ENCODE results near the gene GADL1. TPM values are rescaled to one million over a fixed set of nuclear protein-coding genes. Genes with fewer than 3 reads are reported as not detected.
A peak's percentile ranks its signal among the peaks of the same experiment; 100 is the strongest.

The GADL1 gene
- total RNA-seq, 1 donor from 2014 or later, result 25.1 TPM

GRCh38 chr3:30919564-30919963 is 25.1 kb upstream of the GADL1 start:
- peaks cover 0 to 12% (median 7%) of the 10 kb centered on the region in 3 donors for H3K4me1 ChIP-seq (ENCODE audit: control insufficient read depth in 3 of 3, insufficient read depth in 3 of 3, low read length in 3 of 3)
- H3K36me3 ChIP-seq (ENCODE audit: control insufficient read depth in 3 of 3, insufficient read depth in 3 of 3, low read length in 3 of 3), result no peaks in the 10 kb centered on the region
- H3K4me3 ChIP-seq (ENCODE audit: low read length in 3 of 3), result no peak overlapping the region
- H3K9ac ChIP-seq (ENCODE audit: low read depth in 1 of 3, low read length in 3 of 3), result no peak overlapping the region
- no peaks in the 10 kb centered on the region for H3K27me3 ChIP-seq (ENCODE audit: control insufficient read depth in 3 of 3, insufficient read depth in 3 of 3, low read length in 3 of 3)
- H3K9me3 ChIP-seq (ENCODE audit: control insufficient read depth in 3 of 3, low read length in 3 of 3), result peaks cover 0 to 4% (median 0%) of the 10 kb centered on the region in 3 donors
- no peak overlapping the region for H3K27ac ChIP-seq (ENCODE audit: low read depth, low read length)

DNA sequence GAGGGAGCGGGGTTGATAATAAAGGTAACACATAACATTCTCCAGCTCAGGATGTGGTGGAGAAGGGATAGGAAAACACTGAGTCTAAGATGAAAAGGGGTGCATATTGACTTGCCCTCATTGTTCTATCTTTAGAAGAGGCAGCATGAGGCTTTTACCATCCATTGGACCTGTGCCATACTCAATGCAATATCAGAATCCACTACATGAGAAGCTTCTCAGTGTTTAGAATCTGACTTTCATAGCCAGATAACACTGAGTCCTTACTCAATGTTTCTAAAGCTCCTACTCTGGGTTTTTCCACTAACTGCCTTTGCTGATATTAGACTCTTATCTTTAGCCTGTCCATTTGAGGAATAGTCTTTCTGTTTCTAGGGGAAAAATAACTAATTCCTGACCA is 24.3 kb upstream of the GADL1 start:
- Histone ChIP-seq H3K9me3 (ENCODE audit: control insufficient read depth in 3 of 3, low read length in 3 of 3) (peaks cover 0 to 4% (median 0%) of the 10 kb centered on the region in 3 donors), H3K36me3 (ENCODE audit: control insufficient read depth in 3 of 3, insufficient read depth in 3 of 3, low read length in 3 of 3) (no peaks in the 10 kb centered on the region), H3K9ac (ENCODE audit: low read depth in 1 of 3, low read length in 3 of 3) (no peak overlapping the region), H3K27ac (ENCODE audit: low read depth, low read length) (no peak overlapping the region), H3K4me3 (ENCODE audit: low read length in 3 of 3) (no peak overlapping the region), H3K4me1 (ENCODE audit: control insufficient read depth in 3 of 3, insufficient read depth in 3 of 3, low read length in 3 of 3) (peaks cover 0 to 12% (median 7%) of the 10 kb centered on the region in 3 donors), H3K27me3 (ENCODE audit: control insufficient read depth in 3 of 3, insufficient read depth in 3 of 3, low read length in 3 of 3) (no peaks in the 10 kb centered on the region)

DNA sequence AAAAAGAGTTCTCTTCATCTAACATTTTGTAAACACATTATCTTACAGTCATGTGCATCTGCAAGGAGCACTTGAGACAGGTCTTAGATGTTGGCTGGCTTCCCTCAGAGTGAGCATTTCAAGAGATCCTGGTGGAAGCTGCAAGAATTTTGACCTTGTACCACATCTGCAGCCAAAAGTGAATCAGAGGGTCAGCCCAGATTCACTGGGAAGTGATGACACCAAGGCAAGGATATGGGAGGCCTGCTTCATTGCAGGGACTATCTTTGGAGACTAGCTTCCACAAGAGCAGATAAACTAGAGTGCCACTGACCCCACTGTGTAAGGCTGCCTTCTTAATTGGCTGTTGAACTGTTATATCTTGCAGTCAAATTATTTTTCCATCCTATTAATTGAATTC is 21.3 kb upstream of the GADL1 start:
- Histone ChIP-seq H3K27ac (ENCODE audit: low read depth, low read length) (no peak overlapping the region), H3K36me3 (ENCODE audit: control insufficient read depth in 3 of 3, insufficient read depth in 3 of 3, low read length in 3 of 3) (no peaks in the 10 kb centered on the region), H3K27me3 (ENCODE audit: control insufficient read depth in 3 of 3, insufficient read depth in 3 of 3, low read length in 3 of 3) (no peaks in the 10 kb centered on the region), H3K4me1 (ENCODE audit: control insufficient read depth in 3 of 3, insufficient read depth in 3 of 3, low read length in 3 of 3) (peaks cover 0 to 8% (median 7%) of the 10 kb centered on the region in 3 donors), H3K9ac (ENCODE audit: low read depth in 1 of 3, low read length in 3 of 3) (no peak overlapping the region), H3K4me3 (ENCODE audit: low read length in 3 of 3) (no peak overlapping the region), H3K9me3 (ENCODE audit: control insufficient read depth in 3 of 3, low read length in 3 of 3) (peaks cover 0 to 1% (median 0%) of the 10 kb centered on the region in 3 donors)

- Histone ChIP-seq H3K36me3 (ENCODE audit: control insufficient read depth in 3 of 3, insufficient read depth in 3 of 3, low read length in 3 of 3) (no peaks in the 10 kb centered on the region), H3K4me1 (ENCODE audit: control insufficient read depth in 3 of 3, insufficient read depth in 3 of 3, low read length in 3 of 3) (peaks cover 0 to 7% (median 6%) of the 10 kb centered on the region in 3 donors), H3K27ac (ENCODE audit: low read depth, low read length) (no peak overlapping the region), H3K27me3 (ENCODE audit: control insufficient read depth in 3 of 3, insufficient read depth in 3 of 3, low read length in 3 of 3) (no peaks in the 10 kb centered on the region), H3K9me3 (ENCODE audit: control insufficient read depth in 3 of 3, low read length in 3 of 3) (no peaks in the 10 kb centered on the region), H3K4me3 (ENCODE audit: low read length in 3 of 3) (no peak overlapping the region), H3K9ac (ENCODE audit: low read depth in 1 of 3, low read length in 3 of 3) (no peak overlapping the region)
Measured at GRCh38 chr3:30914696-30915095, 20.2 kb upstream of the GADL1 start.

DNA sequence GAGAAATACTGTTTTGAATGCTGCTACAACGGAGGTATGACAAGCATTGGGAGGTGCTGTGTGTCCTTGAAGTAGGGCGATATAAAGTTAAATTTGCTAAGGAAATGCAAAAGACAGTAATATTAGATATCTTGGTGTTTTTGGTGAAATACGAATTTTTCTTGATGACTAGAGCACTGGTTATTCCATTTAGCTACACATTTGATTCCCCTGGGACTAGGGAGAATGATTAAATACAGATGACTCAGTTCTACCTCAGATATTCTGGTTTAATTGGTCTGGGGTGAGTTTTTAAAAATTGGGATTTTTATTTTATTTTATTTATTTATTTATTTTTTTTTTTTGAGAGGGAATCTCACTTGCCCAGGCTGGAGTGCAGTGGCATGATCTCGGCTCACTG is 18.7 kb upstream of the GADL1 start:
- Histone ChIP-seq H3K36me3 (ENCODE audit: control insufficient read depth in 3 of 3, insufficient read depth in 3 of 3, low read length in 3 of 3) (no peaks in the 10 kb centered on the region), H3K27ac (ENCODE audit: low read depth, low read length) (no peak overlapping the region), H3K9ac (ENCODE audit: low read depth in 1 of 3, low read length in 3 of 3) (no peak overlapping the region), H3K27me3 (ENCODE audit: control insufficient read depth in 3 of 3, insufficient read depth in 3 of 3, low read length in 3 of 3) (no peaks in the 10 kb centered on the region), H3K9me3 (ENCODE audit: control insufficient read depth in 3 of 3, low read length in 3 of 3) (no peaks in the 10 kb centered on the region), H3K4me3 (ENCODE audit: low read length in 3 of 3) (no peak overlapping the region), H3K4me1 (ENCODE audit: control insufficient read depth in 3 of 3, insufficient read depth in 3 of 3, low read length in 3 of 3) (no peaks in the 10 kb centered on the region)

DNA sequence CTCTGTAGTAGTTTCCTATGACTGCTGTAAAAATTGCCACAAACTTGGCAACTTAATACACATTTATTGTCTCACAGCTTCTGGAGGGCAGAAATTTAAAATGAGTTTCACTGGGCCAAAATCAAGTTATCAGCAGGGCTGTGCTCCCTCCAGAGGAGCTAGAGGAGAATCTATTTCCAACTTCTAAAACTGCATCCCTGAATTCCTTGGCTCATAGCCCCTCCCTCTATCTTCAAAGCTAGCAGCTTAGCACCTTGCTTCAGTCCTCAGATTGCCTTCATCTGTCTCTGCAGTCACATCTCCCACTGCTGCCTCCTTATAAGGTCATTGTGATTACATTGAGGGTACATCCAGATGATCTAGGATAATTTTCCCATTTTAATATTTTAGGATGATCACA is 17.8 kb upstream of the GADL1 start:
- no peaks in the 10 kb centered on the region for H3K27me3 ChIP-seq (ENCODE audit: control insufficient read depth in 3 of 3, insufficient read depth in 3 of 3, low read length in 3 of 3)
- H3K4me3 ChIP-seq (ENCODE audit: low read length in 3 of 3), result no peak overlapping the region

DNA sequence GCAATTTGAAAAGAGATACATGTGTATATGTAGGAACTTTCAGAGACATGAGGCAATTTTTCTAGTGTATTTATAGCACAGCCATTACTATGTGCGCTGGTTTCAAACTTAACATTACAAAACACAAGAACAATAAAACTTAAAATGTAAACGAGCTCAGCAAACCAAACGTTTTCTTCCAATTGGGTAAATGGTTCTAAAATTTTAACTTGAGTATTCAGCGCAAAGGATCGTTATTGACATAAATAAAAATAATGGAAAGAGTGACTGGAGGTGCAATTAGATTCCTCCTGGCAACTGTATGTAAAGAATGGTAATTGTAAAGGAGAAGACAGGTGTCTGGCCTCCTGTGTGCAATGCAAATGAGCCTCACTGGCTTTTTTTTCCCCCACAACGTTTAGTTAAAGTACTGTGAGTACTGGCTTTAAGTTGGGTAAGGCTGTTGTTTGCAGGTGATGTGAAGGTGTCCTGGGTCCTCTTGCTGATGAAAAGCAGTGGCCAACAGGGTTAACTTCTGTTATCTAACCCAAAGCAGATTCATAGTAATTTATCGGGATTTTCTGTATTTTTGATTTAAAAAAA is 14.1 kb upstream of the GADL1 start:
- H3K9me3 ChIP-seq (ENCODE audit: control insufficient read depth in 3 of 3, low read length in 3 of 3), result no peaks in the 10 kb centered on the region
- H3K4me1 ChIP-seq (ENCODE audit: control insufficient read depth in 3 of 3, insufficient read depth in 3 of 3, low read length in 3 of 3), result peaks cover 0 to 3% (median 0%) of the 10 kb centered on the region in 3 donors
- H3K27ac ChIP-seq (ENCODE audit: low read depth, low read length), result no peak overlapping the region
- no peaks in the 10 kb centered on the region for H3K27me3 ChIP-seq (ENCODE audit: control insufficient read depth in 3 of 3, insufficient read depth in 3 of 3, low read length in 3 of 3)
- H3K36me3 ChIP-seq (ENCODE audit: control insufficient read depth in 3 of 3, insufficient read depth in 3 of 3, low read length in 3 of 3), result no peaks in the 10 kb centered on the region
- H3K4me3 ChIP-seq (ENCODE audit: low read length in 3 of 3), result no peak overlapping the region
- H3K9ac ChIP-seq (ENCODE audit: low read depth in 1 of 3, low read length in 3 of 3), result no peak overlapping the region

More for the DNA sequence above, 17.8 kb upstream of the GADL1 start:
- Histone ChIP-seq H3K9me3 (ENCODE audit: control insufficient read depth in 3 of 3, low read length in 3 of 3) (no peaks in the 10 kb centered on the region), H3K9ac (ENCODE audit: low read depth in 1 of 3, low read length in 3 of 3) (no peak overlapping the region), H3K36me3 (ENCODE audit: control insufficient read depth in 3 of 3, insufficient read depth in 3 of 3, low read length in 3 of 3) (no peaks in the 10 kb centered on the region), H3K4me1 (ENCODE audit: control insufficient read depth in 3 of 3, insufficient read depth in 3 of 3, low read length in 3 of 3) (no peaks in the 10 kb centered on the region), H3K27ac (ENCODE audit: low read depth, low read length) (no peak overlapping the region)

DNA sequence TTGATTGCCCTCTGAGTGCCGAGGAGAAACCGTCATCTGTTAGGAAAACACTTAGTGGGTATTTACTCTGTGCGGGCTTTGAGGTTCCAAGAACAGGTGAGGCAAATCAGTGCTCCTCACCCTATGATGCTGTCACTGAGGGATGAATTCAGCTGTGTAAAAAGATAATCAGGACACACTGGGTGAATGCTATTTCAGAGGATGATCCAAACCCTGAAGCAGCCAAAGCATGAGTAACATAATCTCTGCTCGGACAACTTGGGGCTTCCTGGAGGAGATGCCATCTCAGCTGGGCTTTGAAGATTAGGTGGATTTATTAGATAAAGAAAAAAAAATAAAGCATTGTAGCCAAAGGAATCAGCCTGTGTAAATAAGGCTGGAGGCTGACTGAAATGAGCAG is 10.5 kb upstream of the GADL1 start:
- peaks cover 0 to 3% (median 0%) of the 10 kb centered on the region in 3 donors for H3K4me1 ChIP-seq (ENCODE audit: control insufficient read depth in 3 of 3, insufficient read depth in 3 of 3, low read length in 3 of 3)
- no peaks in the 10 kb centered on the region for H3K36me3 ChIP-seq (ENCODE audit: control insufficient read depth in 3 of 3, insufficient read depth in 3 of 3, low read length in 3 of 3)
- H3K27me3 ChIP-seq (ENCODE audit: control insufficient read depth in 3 of 3, insufficient read depth in 3 of 3, low read length in 3 of 3), result no peaks in the 10 kb centered on the region
- no peaks in the 10 kb centered on the region for H3K9me3 ChIP-seq (ENCODE audit: control insufficient read depth in 3 of 3, low read length in 3 of 3)
- no peak overlapping the region for H3K4me3 ChIP-seq (ENCODE audit: low read length in 3 of 3)
- H3K9ac ChIP-seq (ENCODE audit: low read depth in 1 of 3, low read length in 3 of 3), result no peak overlapping the region
- no peak overlapping the region for H3K27ac ChIP-seq (ENCODE audit: low read depth, low read length)

- peak overlapping the region; percentile 77 to 85 (median 82) for H3K4me3 ChIP-seq (ENCODE audit: low read length in 3 of 3)
- H3K27ac ChIP-seq (ENCODE audit: low read depth, low read length), result peak overlapping the region; percentile 80
- H3K4me1 ChIP-seq (ENCODE audit: control insufficient read depth in 3 of 3, insufficient read depth in 3 of 3, low read length in 3 of 3), result peaks cover 0 to 16% (median 12%) of the 10 kb centered on the region in 3 donors
- peaks cover 0 to 3% (median 0%) of the 10 kb centered on the region in 3 donors for H3K27me3 ChIP-seq (ENCODE audit: control insufficient read depth in 3 of 3, insufficient read depth in 3 of 3, low read length in 3 of 3)
- no peaks in the 10 kb centered on the region for H3K9me3 ChIP-seq (ENCODE audit: control insufficient read depth in 3 of 3, low read length in 3 of 3)
- no peaks in the 10 kb centered on the region for H3K36me3 ChIP-seq (ENCODE audit: control insufficient read depth in 3 of 3, insufficient read depth in 3 of 3, low read length in 3 of 3)
- H3K9ac ChIP-seq (ENCODE audit: low read depth in 1 of 3, low read length in 3 of 3), result peak overlapping the region in 2 of 3 donors; percentile 83 to 87
Measured at GRCh38 chr3:30895329-30895728, 868 bp upstream of the GADL1 start.

- H3K4me3 ChIP-seq (ENCODE audit: low read length in 3 of 3), result peak overlapping the region; percentile 77 to 85 (median 82)
- peak overlapping the region; percentile 80 for H3K27ac ChIP-seq (ENCODE audit: low read depth, low read length)
- peaks cover 0 to 16% (median 12%) of the 10 kb centered on the region in 3 donors for H3K4me1 ChIP-seq (ENCODE audit: control insufficient read depth in 3 of 3, insufficient read depth in 3 of 3, low read length in 3 of 3)
- H3K36me3 ChIP-seq (ENCODE audit: control insufficient read depth in 3 of 3, insufficient read depth in 3 of 3, low read length in 3 of 3), result no peaks in the 10 kb centered on the region
- no peaks in the 10 kb centered on the region for H3K9me3 ChIP-seq (ENCODE audit: control insufficient read depth in 3 of 3, low read length in 3 of 3)
- H3K27me3 ChIP-seq (ENCODE audit: control insufficient read depth in 3 of 3, insufficient read depth in 3 of 3, low read length in 3 of 3), result peaks cover 0 to 3% (median 0%) of the 10 kb centered on the region in 3 donors
- peak overlapping the region; percentile 83 to 91 (median 87) for H3K9ac ChIP-seq (ENCODE audit: low read depth in 1 of 3, low read length in 3 of 3)
Measured at GRCh38 chr3:30893678-30894325, 659 bp downstream of the GADL1 start.
